ENCODE measurements around the gene TGFBR1.

TGFBR1 gene

GRCh38 chr9:99104459-99105151, at the start of gene TGFBR1:
Gene TGFBR1 (plus strand): TSS chr9:99105113. CDS start chr9:99105206, 93 bp downstream.
- peak; percentile 82 to 91 for DNase-seq

- no peak for DNase-seq
Observed at GRCh38 chr9:99055384-99055783, 49.5 kb upstream of the TGFBR1 start.

GRCh38 chr9:99056186-99056585, 48.7 kb upstream of the TGFBR1 start:
- DNase-seq, result no peak

- no peak for DNase-seq
Observed at GRCh38 chr9:99056886-99057664, 47.8 kb upstream of the TGFBR1 start.

GRCh38 chr9:99057665-99058625, 47.0 kb upstream of the TGFBR1 start:
- DNase-seq, result no peak

GRCh38 chr9:99058964-99059921, 45.7 kb upstream of the TGFBR1 start:
- no peak for DNase-seq

GRCh38 chr9:99060621-99061020, 44.3 kb upstream of the TGFBR1 start:
- DNase-seq, result no peak

- DNase-seq, result no peak
Observed at GRCh38 chr9:99062549-99062948, 42.4 kb upstream of the TGFBR1 start.

GRCh38 chr9:99063522-99063921, 41.4 kb upstream of the TGFBR1 start:
- DNase-seq, result no peak

- DNase-seq, result no peak
Observed at GRCh38 chr9:99066571-99066970, 38.3 kb upstream of the TGFBR1 start.

GRCh38 chr9:99069075-99069474, 35.8 kb upstream of the TGFBR1 start:
- DNase-seq, result no peak

GRCh38 chr9:99069546-99069945, 35.4 kb upstream of the TGFBR1 start:
- no peak for DNase-seq

- DNase-seq, result no peak
Observed at GRCh38 chr9:99070681-99071080, 34.2 kb upstream of the TGFBR1 start.

GRCh38 chr9:99071313-99072039, 33.4 kb upstream of the TGFBR1 start:
- no peak for DNase-seq

GRCh38 chr9:99072040-99072394, 32.9 kb upstream of the TGFBR1 start:
- DNase-seq, result no peak

GRCh38 chr9:99073347-99073746, 31.6 kb upstream of the TGFBR1 start:
- no peak for DNase-seq

- no peak for DNase-seq
Observed at GRCh38 chr9:99073985-99074901, 30.7 kb upstream of the TGFBR1 start.

- no peak for DNase-seq
Observed at GRCh38 chr9:99074902-99075245, 30.0 kb upstream of the TGFBR1 start.

- no peak for DNase-seq
Observed at GRCh38 chr9:99075246-99075912, 29.5 kb upstream of the TGFBR1 start.

GRCh38 chr9:99076030-99076429, 28.9 kb upstream of the TGFBR1 start:
- no peak for DNase-seq
